Liver (tissue), 9 donors: ENCODE results near the gene FOXN4. TPM values are rescaled to one million over a fixed set of nuclear protein-coding genes. Genes with fewer than 3 reads are reported as not detected.

Experiments
- DNase-seq: peaks from one replicate; pipeline ENCODE4 v3.0.0-alpha.2; 2017; ENCODE audit warnings: low spot score
- H3K27ac ChIP-seq, 2 donors: one replicate each; pipeline ENCODE4 v1.7.0; 2013; ENCODE audit warnings: inconsistent platforms in 2 of 2, low read length in 2 of 2, control low read depth in 1 of 2, low read depth in 1 of 2, mild to moderate bottlenecking in 1 of 2
- H3K27me3 ChIP-seq, 4 donors: one replicate each; pipeline versions ENCODE4 v1.6.1 to v1.7.0; 2013; ENCODE audit warnings: low read length in 3 of 4, inconsistent platforms in 1 of 4, mild to moderate bottlenecking in 1 of 4, moderate library complexity in 1 of 4; ENCODE audit not compliant: control insufficient read depth in 4 of 4, insufficient read depth in 4 of 4
- H3K36me3 ChIP-seq, 4 donors: one replicate each; pipeline versions ENCODE4 v1.6.1 to v1.7.0; 2013; ENCODE audit warnings: low read length in 3 of 4, mild to moderate bottlenecking in 3 of 4, low read depth in 1 of 4, moderate library complexity in 1 of 4; ENCODE audit not compliant: control insufficient read depth in 4 of 4, insufficient read depth in 3 of 4
- H3K4me1 ChIP-seq, 4 donors: one replicate each; pipeline versions ENCODE4 v1.6.1 to v1.7.0; 2013; ENCODE audit warnings: low read length in 3 of 4, mild to moderate bottlenecking in 3 of 4, moderate library complexity in 1 of 4; ENCODE audit not compliant: control insufficient read depth in 4 of 4, insufficient read depth in 4 of 4
- H3K4me3 ChIP-seq, 3 donors: one replicate each; pipeline versions ENCODE4 v1.6.1 to v1.7.0; 2013; ENCODE audit warnings: low read length in 3 of 3, control low read depth in 1 of 3, low read depth in 1 of 3, mild to moderate bottlenecking in 1 of 3
- H3K9ac ChIP-seq, 2 donors: one replicate each; pipeline ENCODE4 v1.7.0; 2013; ENCODE audit warnings: low read length in 2 of 2, mild to moderate bottlenecking in 2 of 2, moderate library complexity in 2 of 2, control low read depth in 1 of 2, low read depth in 1 of 2
- H3K9me3 ChIP-seq, 4 donors: one replicate each; pipeline versions ENCODE4 v1.6.1 to v1.7.0; 2013; ENCODE audit warnings: low read length in 3 of 4; ENCODE audit not compliant: control insufficient read depth in 4 of 4
- ATF3 ChIP-seq: IDR thresholded peaks from 2 replicates; pipeline ENCODE4 v1.6.1; 2016; ENCODE audit warnings: antibody characterized with exemption
- CTCF ChIP-seq: fragments of 150-350 bp; IDR thresholded peaks from 2 replicates; pipeline ENCODE4 v1.5.1; 2017; ENCODE audit warnings: improper control_type of control experiment, low read depth, low read length; ENCODE audit not compliant: missing input control
- EGR1 ChIP-seq, 2 donors: IDR thresholded peaks; 2 replicates each; pipeline ENCODE4 v1.6.1; 2016 to 2018; ENCODE audit warnings: antibody characterized with exemption in 2 of 2, low read depth in 2 of 2
- FOXA1 ChIP-seq: IDR thresholded peaks from 2 replicates; pipeline ENCODE4 v1.6.1; 2016; ENCODE audit warnings: antibody characterized with exemption
- FOXA2 ChIP-seq: IDR thresholded peaks from 2 replicates; pipeline ENCODE4 v1.6.1; 2016; ENCODE audit warnings: antibody characterized with exemption
- GABPA ChIP-seq, 2 donors: IDR thresholded peaks in 1 of 2; conservative IDR thresholded peaks in 1 of 2; 2 replicates each; pipeline ENCODE4 v1.6.1; 2016; ENCODE audit warnings: antibody characterized with exemption in 2 of 2, mild to moderate bottlenecking in 1 of 2, moderate library complexity in 1 of 2
- HNF4A ChIP-seq, 2 donors: conservative IDR thresholded peaks; 2 replicates each; pipeline ENCODE4 v1.6.1; 2016; ENCODE audit warnings: antibody characterized with exemption in 2 of 2, mild to moderate bottlenecking in 2 of 2
- HNF4G ChIP-seq: IDR thresholded peaks from 2 replicates; pipeline ENCODE4 v1.6.1; 2016; ENCODE audit warnings: antibody characterized with exemption
- JUND ChIP-seq, 2 donors: IDR thresholded peaks; 2 replicates each; pipeline ENCODE4 v1.6.1; 2016; ENCODE audit warnings: antibody characterized with exemption in 2 of 2
- MAX ChIP-seq: IDR thresholded peaks from 2 replicates; pipeline ENCODE4 v1.6.1; 2016; ENCODE audit warnings: antibody characterized with exemption
- NR2F2 ChIP-seq: IDR thresholded peaks from 2 replicates; pipeline ENCODE4 v1.6.1; 2016; ENCODE audit warnings: antibody characterized with exemption
- RAD21 ChIP-seq, 2 donors: IDR thresholded peaks; 2 replicates each; pipeline ENCODE4 v1.6.1; 2016; ENCODE audit warnings: antibody characterized with exemption in 2 of 2, mild to moderate bottlenecking in 2 of 2
- REST ChIP-seq: IDR thresholded peaks from 2 replicates; pipeline ENCODE4 v1.6.1; 2016; ENCODE audit warnings: antibody characterized with exemption, mild to moderate bottlenecking
- RXRA ChIP-seq, 2 donors: IDR thresholded peaks; 2 replicates each; pipeline ENCODE4 v1.6.1; 2017 to 2018; ENCODE audit warnings: antibody characterized with exemption in 2 of 2, mild to moderate bottlenecking in 1 of 2
- SP1 ChIP-seq: IDR thresholded peaks from 2 replicates; pipeline ENCODE4 v1.6.1; 2018; ENCODE audit warnings: antibody characterized with exemption, mild to moderate bottlenecking
- TAF1 ChIP-seq: conservative IDR thresholded peaks from 2 replicates; pipeline ENCODE4 v1.6.1; 2016; ENCODE audit warnings: antibody characterized with exemption, mild to moderate bottlenecking
- YY1 ChIP-seq: IDR thresholded peaks from 2 replicates; pipeline ENCODE4 v1.6.1; 2016; ENCODE audit warnings: antibody characterized with exemption, mild to moderate bottlenecking
- ZBTB33 ChIP-seq: IDR thresholded peaks from 2 replicates; pipeline ENCODE4 v1.6.1; 2016; ENCODE audit warnings: antibody characterized with exemption
- WGBS: extraction: QIAGEN DNeasy Blood & Tissue Kit; methylation state at CpG from one replicate; pipeline ENCODE4 v1.1.7; 2013; 5-methylcytosine and 5-hydroxymethylcytosine counted together
- polyA plus RNA-seq, 2 donors: library from polyadenylated mRNA; stranded (reverse) in 1 of 2; unstranded in 1 of 2; fragments of 200-250 nt in 1 of 2; fragments of >200 nt in 1 of 2; fragmentation: Nextera tagmentation in 1 of 2; extraction: Ambion mirVana in 1 of 2; gene quantifications; one replicate each; pipeline versions ENCODE4 v1.2.1 to v1.2.3, GENCODE V29; 2013 to 2015
- total RNA-seq, 2 donors: library from RNA; depleted of rRNA; stranded (reverse); fragments of >200 nt; gene quantifications; one replicate each; pipeline ENCODE4 v1.2.3, GENCODE V29; 2014
- donor health status: healthy.
- donor health status: healthy.
- donor health status: healthy.
- donor health status: healthy.
- donor health status: healthy.

Gene FOXN4
- total and polyA plus RNA-seq, 4 donors, result not detected

DNA sequence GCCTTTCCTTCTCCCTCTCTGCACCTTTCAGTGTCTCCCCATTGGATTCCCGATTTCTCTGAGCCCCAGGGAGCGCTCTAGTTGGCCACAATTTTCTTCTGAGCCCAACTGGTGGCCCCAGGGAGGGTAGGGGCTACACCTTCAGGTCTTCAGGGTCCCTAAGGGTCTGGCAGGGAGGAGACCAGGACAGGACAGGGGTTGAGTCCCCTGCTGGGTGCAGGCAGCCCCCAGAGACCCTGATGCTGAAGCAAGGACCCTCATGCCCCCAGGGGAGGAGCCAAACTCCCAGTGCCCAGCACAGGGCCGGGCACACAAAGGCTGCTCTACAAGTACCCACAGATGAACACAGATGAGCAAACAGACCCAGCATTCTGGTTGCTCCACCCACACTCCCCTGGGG is 12.7 kb downstream of the FOXN4 start:
- Histone ChIP-seq H3K4me1 (peaks cover 0 to 3% (median 0%) of the 10 kb centered on the region in 4 donors), H3K27ac (no peak overlapping the region), H3K4me3 (no peak overlapping the region), H3K9ac (no peak overlapping the region), H3K36me3 (no peaks in the 10 kb centered on the region), H3K9me3 (no peaks in the 10 kb centered on the region), H3K27me3 (no peaks in the 10 kb centered on the region)
- 74% methylated on average over 3 of the region's 3 CpGs for WGBS
- TF ChIP-seq FOXA1, result no peak
- TF ChIP-seq HNF4A (conservative IDR thresholded peaks at IDR 0.05), result no peak
- no peak for TF ChIP-seq ATF3
- no peak for TF ChIP-seq ZBTB33
- no peak for TF ChIP-seq EGR1 (IDR thresholded peaks at IDR 0.05; ENCODE audit: low read depth in 2 of 2)
- TF ChIP-seq FOXA2, result no peak
- TF ChIP-seq REST, result no peak
- TF ChIP-seq GABPA (IDR thresholded peaks at IDR 0.05 in 1 of 2, conservative IDR thresholded peaks at IDR 0.05 in 1 of 2), result no peak
- TF ChIP-seq TAF1, result no peak
- TF ChIP-seq SP1, result no peak
- no peak for TF ChIP-seq RXRA (IDR thresholded peaks at IDR 0.05)
- no peak for TF ChIP-seq MAX
- no peak for TF ChIP-seq CTCF
- TF ChIP-seq JUND (IDR thresholded peaks at IDR 0.05), result no peak
- TF ChIP-seq HNF4G, result no peak
- no peak for TF ChIP-seq NR2F2
- no peak for TF ChIP-seq RAD21 (IDR thresholded peaks at IDR 0.05)
- no peak for TF ChIP-seq YY1
- no peak for DNase-seq
